Astrocyte of the hippocampus (primary cell): Measurements from ENCODE around the gene AKIRIN1.
"Not testable (repeated sequence)": the region's sequence is repeated elsewhere in the genome, so short reads cannot be mapped to it uniquely, and the experiment has no call there.

Experiments used
- DNase-seq: peaks from one replicate; pipeline ENCODE4 v3.0.0; 2011; ENCODE audit warnings: low read depth, low spot score

The AKIRIN1 gene

DNA sequence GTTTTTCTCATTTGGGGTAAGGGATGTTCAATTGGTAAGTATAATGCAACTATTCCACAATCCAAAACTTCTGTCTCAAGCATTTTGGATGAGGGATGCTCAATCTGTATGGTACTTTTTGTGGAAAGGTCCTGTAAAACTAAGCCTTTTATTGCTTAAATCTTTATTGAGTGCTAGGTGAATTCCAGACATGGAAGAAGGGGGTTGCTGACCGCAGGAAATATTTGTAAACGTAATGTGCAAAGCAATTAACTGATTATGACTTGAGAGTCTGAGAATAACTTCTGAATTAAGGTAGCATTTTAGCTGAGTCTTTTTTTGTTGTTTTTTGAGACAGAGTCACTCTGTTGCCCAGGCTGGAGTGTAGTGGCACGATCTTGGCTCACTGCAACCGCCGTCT lies 3.1 kb downstream of the AKIRIN1 start:
- no peak for DNase-seq

DNA sequence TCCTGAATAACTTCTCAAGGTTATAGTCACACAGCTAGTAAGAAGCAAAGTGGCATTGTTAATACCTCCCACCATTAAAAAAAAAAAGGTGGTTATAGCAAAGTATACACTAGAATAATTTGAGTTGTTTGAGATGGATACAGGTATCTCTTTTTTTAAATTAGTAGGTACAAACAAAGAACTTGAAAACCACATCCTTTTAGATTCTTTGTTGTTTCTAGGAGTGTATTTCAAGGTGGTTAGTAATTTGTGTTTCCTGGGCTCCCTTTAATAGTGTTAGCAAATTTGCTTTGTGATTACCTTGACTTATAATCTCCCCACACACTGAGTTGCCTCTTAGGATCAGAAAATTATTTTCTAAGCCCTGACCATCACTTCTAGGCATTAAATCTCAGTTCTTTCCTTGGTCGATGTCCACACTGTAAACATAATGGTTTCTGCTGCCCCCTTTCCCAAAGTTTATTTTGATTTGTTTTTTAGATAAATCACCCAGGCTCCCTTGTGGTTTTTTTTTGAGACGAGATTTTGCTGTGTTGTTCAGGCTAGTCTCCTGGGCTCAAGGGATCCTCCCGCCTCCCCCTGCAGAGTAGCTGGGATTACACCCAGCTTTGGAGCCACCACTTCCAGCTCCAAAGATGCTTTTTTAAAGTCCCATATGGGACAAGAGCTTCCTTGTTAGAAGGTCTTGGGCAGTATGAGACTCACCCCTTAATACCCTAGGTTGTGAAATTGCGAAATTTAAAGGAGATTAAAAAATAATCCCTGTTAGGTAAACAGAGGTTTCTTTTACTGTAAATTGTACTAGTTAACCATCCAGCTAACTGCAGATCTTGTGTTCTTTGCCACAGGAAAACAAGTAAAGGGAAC lies 6.2 kb downstream of the AKIRIN1 start:
- no peak for DNase-seq

DNA sequence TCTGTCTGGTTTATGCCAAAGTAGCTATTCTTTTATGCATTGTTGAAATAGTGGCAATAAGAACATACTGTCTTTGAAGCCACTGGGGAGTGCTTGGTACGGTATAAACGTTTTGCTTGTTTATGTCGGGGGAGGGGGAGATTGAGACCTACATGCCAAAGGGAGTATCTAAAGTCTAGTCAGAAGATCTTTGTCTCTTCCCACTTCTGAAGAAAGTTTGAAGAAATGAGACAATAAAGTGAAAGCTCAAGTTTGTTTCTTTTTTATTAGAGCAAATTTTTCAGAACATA lies 6.8 kb downstream of the AKIRIN1 start:
- no peak for DNase-seq

DNA sequence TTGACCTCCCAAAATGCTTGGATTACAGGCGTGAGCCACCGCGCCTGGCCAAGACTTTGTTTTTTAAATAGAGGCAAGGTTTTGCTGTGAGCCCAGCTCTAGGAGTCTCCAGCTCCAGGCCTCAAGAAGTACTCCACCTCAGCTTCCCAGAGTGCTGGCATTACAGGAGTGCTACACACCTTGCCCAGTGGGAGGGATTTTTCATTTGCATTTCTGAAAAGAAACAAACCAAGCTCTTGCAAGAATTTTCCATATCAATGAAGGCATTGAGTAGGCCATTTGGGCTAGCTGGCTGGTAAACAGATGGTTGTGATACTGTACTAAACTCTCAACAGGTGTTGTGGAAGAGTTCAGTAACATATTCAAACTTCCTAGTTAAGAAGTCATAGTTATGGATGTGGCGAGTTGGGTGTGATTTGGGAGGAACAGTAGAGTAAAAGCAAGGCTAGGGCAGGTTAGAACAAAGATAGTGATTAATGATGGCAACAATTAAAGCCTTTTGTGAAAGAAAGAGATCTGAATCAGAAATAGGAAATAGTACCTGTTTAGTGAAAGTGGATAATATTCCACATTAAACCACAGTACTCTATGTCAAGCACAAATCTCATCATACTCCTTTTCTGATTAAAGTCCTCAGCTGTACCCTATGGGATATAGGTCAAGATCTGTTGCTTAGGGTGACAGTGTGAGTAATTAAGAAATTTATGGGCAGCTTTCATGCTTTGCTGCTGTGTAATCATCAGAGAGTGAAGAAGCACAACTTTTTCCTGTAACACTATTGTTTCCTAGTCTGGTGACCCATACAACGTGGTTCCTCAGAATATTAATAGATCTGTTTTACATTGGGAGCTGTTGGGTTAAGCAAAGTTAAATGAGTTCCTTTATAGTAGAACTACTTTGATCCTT lies 10.7 kb downstream of the AKIRIN1 start:
- no peak for DNase-seq

DNA sequence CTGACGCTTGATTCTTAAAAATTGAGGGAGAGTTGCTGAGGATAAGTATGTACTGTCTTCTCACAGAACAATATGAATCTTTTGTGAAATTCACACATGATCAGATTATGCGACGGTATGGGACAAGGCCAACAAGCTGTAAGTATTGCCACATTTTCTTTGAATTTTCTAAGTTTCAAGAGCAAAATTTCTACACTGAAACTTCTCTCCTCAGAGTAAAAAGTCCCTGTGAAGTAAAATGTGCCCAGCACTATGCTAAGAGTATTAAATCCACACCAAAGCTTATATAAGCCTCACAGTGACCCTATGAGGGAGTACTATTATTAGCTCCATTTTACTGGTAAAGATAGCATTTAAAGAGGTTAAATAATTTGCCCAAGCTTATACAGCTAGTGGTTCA lies 12.2 kb downstream of the AKIRIN1 start:
- DNase-seq, result no peak

DNA sequence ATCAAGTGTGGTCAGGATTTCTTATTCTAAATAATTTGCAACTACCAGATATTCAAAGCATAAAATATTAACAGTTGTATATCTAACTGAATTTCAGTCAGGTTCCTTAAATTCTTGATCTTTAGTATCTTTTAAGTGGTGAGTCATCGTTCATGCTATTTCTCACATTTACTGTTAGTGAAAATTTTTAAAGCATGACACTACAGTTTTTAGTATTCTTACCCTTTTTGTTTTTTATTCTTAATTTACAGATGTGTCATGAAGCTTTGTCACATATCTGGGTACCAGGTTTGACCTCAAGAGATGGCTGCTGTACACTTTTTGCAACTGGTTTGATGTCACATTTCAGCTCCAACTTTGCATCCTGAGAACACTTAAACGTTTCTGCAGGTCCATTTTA lies 12.7 kb downstream of the AKIRIN1 start:
- DNase-seq, result no peak

DNA sequence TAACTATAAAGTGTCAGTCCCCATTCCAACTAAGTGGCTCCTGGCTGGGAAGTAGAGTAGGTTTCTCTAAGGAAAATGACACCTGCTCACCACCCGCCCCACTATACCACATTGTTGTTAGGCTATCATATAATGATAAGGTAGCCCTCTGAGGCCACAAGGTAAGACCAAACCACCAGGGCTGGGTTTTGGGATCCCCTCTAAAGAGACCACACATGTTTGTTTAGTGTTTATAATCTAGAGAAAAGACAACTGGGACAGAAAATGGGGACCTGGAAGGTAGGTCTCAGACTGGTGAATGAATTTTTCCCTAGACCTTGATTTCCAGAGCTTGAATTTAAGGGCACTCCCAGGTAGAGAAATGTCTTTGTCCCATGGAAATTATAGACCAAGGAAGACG lies 15.2 kb downstream of the AKIRIN1 start:
- no peak for DNase-seq

DNA sequence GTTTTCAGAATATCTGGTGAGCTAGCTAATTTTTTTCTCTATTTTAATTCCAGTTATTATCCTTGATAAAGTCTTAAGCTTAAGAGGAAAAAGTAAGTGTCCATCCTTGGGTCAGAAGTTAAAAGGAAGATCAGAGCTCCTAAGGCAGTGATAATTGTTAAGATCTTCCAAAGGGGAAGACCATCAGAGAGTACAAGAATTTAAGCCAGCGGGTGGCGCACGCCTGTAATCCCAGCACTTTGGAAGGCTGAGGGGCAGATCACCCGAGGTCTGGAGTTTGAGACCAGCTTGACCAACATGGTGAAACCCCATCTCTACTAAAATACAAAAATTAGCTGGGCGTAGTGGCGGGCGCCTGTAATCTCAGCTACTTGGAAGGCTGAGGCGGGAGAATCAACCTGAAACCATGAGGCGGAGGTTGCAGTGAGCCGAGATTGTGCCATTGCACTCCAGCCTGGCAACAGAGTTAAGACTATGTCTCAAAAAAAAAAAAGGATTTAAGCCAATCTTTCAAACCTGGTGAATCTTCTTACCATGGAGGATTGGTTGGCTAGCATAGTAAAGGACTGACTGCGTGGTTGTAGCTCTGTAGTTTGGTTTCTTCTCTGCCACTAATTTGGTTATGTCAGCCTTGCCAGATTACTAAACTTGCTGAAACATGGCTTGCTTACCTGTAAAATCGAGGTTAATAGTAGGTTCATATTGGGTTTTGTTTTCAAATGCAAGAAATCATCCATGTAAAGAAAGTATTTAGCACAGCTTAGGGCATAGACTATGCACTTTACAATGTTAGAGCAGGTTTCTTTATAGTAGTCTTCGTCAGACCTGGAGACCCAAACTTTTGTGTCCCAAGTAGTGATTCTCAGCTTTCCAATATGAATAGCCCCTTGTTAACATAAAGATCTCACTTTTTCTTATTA lies 15.9 kb downstream of the AKIRIN1 start:
- DNase-seq, result no peak

DNA sequence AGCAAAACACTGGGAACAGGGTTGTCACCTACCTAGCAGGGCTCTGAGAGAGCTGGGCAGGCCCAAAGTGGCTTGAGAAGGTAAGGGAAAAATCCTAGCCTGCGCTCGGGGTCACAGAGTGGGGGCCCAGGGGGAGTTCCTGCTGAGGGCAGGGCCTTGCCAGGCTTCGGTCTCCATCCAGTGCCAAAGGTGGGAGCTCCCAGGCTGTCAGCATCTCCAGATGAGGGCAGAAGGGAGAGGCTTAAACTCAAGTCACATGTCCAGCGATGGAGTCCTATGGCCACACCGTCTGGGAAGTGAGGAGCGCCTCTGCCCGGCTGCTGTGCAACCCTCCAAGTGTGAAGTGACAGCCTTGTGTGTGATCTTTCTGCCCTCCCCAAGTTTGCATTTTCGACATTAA lies 23.9 kb downstream of the AKIRIN1 start:
- DNase-seq, result not testable (repeated sequence)

DNA sequence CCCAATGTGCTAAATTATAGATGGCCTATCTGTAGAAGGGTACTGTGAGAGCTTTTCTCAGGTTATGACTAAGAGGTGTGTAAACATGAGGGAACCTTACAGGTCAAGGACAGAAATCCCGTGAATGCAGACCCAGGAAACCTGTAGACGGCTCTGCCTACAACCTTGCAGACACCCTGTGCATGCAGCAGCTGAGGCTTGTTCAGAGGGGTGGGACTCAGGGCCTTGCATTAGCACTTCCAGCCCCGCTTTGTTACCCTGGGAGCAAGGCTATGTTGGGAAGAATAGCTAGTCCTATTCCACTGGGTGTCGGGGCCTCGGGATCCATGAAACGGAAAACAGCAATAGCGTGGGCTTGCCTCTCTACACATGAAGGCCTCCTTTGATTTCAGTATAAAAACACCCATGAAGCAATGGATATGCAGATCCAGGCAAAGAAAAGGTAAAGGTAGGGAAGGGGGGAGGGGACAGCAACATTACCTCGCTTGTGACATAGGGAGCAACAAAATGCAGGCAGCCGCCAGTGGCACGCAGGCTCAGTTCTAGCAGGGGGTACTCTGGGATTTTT lies 25.6 kb downstream of the AKIRIN1 start:
- no peak for DNase-seq

DNA sequence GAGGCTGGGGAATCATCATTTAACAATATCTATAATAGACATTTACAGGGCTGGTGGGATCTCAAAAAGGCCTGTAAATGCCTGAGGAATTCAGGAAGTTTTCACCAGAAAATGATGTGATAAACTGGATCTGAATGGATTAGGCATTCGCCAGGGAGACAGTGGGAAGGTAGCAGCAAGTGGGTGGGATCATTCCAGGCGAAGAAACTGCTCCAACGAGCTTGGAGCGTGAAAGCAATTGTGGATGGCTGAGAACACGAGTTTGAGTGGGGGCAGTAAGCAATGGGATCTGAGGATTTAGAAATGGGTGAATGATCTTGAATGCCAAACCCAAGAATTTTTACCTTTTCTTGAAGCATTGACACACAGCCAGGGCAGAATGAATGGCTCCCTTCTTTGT lies 26.2 kb downstream of the AKIRIN1 start:
- DNase-seq, result no peak

DNA sequence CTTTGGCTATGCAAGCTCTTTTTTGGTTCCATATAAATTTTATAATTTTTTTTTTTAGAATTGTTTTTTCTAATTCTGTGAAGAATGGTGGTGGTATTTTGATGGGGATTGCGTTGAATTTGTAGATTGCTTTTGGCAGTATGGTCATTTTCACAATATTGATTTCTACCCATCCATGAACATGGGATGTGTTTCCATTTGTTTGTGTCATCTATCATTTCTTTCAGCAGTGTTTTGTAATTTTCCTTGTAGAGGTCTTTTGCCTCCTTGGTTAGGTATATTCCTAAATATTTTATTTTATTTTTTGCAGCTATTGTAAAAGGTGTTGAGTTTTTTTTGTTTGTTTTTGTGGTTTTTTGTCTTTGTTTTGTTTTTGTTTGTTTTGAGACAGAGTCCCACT lies 29.4 kb downstream of the AKIRIN1 start:
- not testable (repeated sequence) for DNase-seq

DNA sequence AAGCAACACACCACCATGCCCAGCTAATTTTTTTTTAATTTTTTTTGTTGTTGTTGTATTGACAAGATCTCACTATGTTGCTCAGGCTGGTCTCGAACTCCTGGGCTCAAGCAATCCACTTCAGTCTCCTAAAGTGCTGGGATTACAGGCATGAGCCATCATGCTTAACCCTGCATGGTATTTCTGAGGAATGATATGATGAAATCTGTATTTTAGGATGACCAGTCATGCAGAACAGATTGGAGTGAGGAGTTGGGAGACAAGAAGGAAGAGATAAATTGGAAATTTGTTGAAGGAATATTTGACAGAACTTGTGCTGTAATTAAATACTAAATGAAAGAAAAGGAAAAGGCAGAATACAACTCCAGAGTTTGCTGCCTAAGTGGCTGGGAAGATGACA lies 30.4 kb downstream of the AKIRIN1 start:
- no peak for DNase-seq

DNA sequence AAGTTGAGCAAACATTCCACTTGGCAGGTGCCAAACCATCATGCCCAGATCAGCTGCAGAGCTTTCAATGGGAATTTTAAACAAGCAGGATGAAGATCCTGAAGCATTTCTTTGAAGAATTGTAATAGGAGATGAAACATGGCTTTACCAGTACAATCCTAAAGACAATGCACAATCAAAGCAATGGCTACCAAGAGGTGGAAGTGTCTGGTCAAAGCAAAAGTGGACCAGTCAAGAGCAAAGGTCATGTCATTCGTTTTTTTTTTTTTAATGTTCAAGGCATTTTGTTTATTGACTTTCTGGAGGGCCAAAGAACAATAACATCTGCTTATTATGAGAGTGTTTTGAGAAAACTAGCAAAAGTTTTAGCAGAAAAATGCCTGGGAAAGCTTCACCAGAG lies 32.1 kb downstream of the AKIRIN1 start:
- DNase-seq, result no peak

DNA sequence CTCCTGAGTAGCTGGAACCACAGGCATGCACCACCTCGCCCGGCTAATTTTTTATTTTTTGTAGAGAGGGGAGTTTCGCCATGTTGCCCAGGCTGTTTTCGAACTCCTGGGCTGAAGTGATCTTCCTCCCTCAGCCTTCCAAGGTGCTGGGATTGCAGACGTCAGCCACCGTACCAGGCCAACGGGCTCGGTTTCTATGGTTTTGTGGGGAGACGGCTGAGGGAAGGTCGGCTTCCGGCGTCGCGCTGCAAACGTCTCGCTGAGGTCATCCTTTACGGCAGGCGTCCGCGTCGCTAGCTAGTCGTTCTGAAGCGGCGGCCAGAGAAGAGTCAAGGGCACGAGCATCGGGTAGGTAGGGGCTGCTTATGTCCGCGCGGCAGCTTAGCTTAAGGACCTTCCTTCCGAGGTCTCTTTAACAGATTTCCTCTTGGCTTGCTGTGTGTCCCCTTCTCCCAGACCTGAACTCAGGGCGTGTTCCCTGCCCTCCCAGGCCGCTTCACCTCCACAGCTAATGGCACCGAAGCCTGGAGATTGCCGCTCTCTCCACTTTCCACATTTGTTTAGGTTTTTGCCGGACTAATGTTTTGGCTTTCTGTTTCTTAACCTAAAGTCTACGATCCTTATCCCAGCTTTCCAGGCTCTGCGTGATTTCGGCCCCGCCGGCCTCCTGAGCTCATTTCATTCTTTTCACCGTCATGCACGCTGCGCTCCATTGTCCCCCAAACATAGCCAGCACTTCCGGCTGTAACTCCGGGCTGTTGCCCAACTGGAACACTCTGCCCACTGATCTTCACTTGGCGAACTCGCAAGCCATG lies 35.2 kb downstream of the AKIRIN1 start, which contains the start of gene NDUFS5:
Gene NDUFS5, plus strand, starts transcription at position 300 of the 815 bp plus-strand sequence. CDS start 2,375 bp downstream, outside the sequence.
- DNase-seq, result peak; percentile 97

DNA sequence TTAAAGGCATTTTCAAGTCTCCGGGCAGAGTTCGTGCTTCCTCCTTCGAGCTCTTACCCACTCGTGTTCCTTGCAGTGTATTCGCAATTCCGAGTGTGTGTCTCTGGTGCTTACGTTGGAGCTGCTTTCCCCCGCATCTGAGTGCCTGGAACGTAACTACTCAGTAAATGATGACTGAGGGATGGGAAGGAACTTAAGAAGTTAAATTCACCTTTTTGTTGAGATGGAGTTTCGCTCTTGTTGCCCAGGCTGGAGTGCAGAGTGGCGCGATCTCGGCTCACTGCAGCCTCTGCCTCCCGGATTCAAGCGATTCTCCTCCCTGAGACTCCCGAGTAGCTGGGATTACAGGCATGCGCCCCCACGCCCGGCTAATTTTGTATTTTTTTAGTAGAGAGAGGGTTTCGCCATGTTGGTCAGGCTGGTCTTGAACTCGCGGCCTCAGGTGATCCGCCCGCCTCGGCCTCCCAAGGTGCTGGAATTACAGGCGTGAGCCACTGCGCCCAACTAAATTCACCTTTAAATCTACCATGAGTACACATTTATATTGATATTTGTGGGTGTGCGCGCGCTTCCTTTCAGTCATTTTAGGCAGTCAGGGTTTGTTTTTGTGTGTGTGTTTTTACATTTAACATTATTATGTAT lies 35.9 kb downstream of the AKIRIN1 start:
- no peak for DNase-seq

DNA sequence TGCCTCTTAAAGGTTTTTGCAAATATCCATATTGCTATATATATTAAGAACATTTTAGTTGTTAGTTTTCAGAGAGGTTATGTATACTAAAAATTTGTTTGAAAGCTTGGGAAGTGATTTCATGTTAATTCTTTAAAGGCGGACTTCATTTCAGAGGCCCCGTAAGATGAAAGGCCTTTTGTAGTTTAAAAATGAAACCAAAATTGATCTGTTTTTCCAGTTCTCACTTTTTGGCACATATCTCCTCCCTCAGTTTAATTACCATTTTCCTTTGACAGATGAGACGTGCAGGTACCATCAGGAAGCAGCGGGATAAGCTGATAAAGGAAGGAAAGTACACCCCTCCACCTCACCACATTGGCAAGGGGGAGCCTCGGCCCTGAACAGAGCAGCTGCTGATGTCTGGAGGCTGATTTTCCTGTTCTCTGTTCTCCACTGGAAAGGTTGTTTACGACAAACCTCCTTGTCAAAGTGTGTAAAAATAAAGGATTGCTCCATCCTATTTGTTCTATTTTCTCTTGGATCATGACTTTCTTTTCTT lies 43.1 kb downstream of the AKIRIN1 start:
- no peak for DNase-seq

DNA sequence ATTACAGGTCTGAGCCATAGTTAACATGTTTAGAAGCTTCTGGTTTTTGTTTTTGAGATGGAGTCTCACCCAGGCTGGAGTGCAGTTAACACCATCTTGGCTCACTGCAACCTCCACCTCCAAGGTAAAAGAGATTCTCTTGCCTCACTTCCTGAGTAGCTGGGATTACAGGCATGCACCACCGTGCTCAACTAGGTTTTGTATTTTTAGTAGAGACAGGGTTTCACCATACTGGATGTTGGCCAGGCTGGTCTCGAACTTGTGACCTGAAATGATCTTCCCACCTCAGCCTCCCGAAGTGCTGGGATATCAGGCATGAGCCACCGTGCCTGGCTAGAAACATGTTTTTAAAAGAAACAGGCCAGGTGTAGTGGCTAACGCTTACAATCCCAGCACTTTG lies 45.6 kb downstream of the AKIRIN1 start:
- no peak for DNase-seq

DNA sequence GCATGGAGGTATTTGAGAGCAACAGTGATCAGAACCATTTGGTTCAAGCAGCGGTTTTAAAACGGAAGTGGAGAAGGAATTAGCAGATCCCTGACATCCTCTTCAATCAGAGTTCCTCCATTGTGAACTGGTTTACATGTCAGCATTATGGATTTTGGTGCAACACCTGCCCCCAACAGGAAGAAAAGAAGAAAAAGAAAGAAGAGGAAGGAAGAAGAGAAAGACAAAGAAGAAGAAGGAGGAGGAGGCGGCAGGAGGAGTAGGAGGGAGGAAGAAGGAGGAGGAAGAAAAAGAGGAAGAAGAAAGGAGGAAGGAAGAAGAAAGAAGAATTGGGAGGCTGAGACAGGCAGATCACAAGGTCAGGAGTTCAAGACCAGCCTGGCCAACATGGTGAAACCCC lies 52.4 kb downstream of the AKIRIN1 start:
- DNase-seq, result no peak

DNA sequence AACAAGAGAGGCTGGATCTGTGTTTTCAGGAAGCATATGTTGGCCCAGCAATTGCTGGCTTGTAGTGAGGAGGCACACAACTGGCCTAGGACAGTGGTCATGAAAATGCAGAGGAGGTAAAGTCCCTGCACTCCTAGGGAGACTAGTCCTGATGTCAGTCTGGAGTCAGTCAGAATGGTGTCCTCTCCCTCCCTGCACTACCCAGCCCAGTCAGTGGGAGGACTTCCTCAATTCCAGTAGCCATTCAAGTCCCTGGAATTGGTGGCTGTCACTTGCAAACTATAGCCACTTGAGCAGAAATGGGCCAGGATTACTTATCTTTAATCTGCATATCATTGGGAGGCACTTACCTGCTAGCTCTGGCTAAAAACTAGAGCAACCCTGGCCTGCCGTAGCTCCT lies 53.7 kb downstream of the AKIRIN1 start:
- DNase-seq, result no peak
